Keratinocyte (primary cell): ENCODE results near the gene GFOD2.

Experiments used
- CTCF ChIP-seq, 3 experiments: IDR thresholded peaks in 1 of 3; conservative IDR thresholded peaks in 1 of 3; optimal IDR thresholded peaks in 1 of 3; 2 replicates in 2 of 3; 3 replicates in 1 of 3; pipeline versions ENCODE3 to v1.5.1; 2011; ENCODE audit warnings: low read length in 3 of 3, mild to moderate bottlenecking in 3 of 3, moderate library complexity in 2 of 3, control low read depth in 1 of 3, inconsistent platforms in 1 of 3; ENCODE audit not compliant: insufficient read depth in 2 of 3; ENCODE audit errors: extremely low read depth in 1 of 3
- EZH2 ChIP-seq: IDR thresholded peaks from one replicate; pipeline ENCODE4 v1.6.1; 2012; ENCODE audit warnings: inconsistent platforms, mild to moderate bottlenecking, low read length, moderate library complexity

- TF ChIP-seq CTCF (optimal IDR thresholded peaks at IDR 0.05 in 1 of 3, IDR thresholded peaks at IDR 0.05 in 1 of 3, conservative IDR thresholded peaks at IDR 0.05 in 1 of 3; ENCODE audit: extremely low read depth in 1 of 3, insufficient read depth in 2 of 3, low read length in 3 of 3) = no peak
- no peak for TF ChIP-seq EZH2
Observed at GRCh38 chr16:67662653-67663010, 56.5 kb downstream of the GFOD2 start.
